Brain microvascular endothelial cell (primary cell): Measurements from ENCODE around the gene FRMPD4.

Source experiments
- DNase-seq: peaks from one replicate; pipeline ENCODE4 v3.0.0-alpha.2; 2020
- H3K27ac ChIP-seq: fragments of 250-450 bp; sonication (Bioruptor Pico); 2 replicates; pipeline ENCODE4 v1.5.1; 2020; ENCODE audit warnings: mild to moderate bottlenecking, moderate library complexity
- H3K27me3 ChIP-seq: fragments of 250-450 bp; sonication (Bioruptor Pico); replicated peaks from 2 replicates; pipeline ENCODE4 v1.5.1; 2020; ENCODE audit warnings: mild to moderate bottlenecking
- H3K36me3 ChIP-seq: fragments of 250-450 bp; sonication (Bioruptor Pico); replicated peaks from 2 replicates; pipeline ENCODE4 v1.5.1; 2020; ENCODE audit warnings: mild to moderate bottlenecking
- H3K4me3 ChIP-seq: 2 replicates; pipeline ENCODE4 v1.5.1; 2011; ENCODE audit warnings: low read depth, mild to moderate bottlenecking, control low read depth, low read length, moderate library complexity
- CTCF ChIP-seq: IDR thresholded peaks from 2 replicates; pipeline ENCODE4 v1.5.1; 2011; ENCODE audit warnings: low read depth, mild to moderate bottlenecking, moderate library complexity, low read length, control low read depth, inconsistent platforms; ENCODE audit errors: missing control alignments
- in situ Hi-C: cut with HindIII; loops from 2 replicates; pipeline ENCODE4 v1.10.0; 2017; ENCODE audit warnings: low sequenced_read_pairs, low pct_ligation_motif_present

FRMPD4 gene

DNA sequence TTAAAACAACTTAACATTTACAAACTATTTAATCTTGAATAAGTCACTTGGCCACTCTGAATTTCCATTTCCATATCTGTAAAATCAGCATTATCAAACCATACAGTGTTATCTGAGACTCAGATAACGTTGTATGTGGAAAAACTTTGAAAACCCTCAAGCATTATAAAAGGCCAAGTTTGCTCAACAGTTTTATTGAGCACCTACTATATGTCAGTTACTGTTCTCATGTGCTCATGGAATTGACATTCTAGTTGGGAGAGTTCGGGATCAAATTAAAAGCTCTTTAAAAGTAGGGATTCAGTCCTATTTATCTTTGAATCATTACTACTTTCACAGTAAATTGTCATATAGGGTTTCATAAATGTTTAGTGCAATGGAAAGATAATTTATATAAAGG lies 97.9 kb downstream of the FRMPD4 start:
- H3K36me3 ChIP-seq = no peaks in the 10 kb centered on the region
- H3K4me3 ChIP-seq = no peak overlapping the region
- TF ChIP-seq CTCF = no peak
- no peak for DNase-seq
- H3K27me3 ChIP-seq = no peaks in the 10 kb centered on the region
- H3K27ac ChIP-seq = no peak overlapping the region
- in situ Hi-C loops = no loop called here

DNA sequence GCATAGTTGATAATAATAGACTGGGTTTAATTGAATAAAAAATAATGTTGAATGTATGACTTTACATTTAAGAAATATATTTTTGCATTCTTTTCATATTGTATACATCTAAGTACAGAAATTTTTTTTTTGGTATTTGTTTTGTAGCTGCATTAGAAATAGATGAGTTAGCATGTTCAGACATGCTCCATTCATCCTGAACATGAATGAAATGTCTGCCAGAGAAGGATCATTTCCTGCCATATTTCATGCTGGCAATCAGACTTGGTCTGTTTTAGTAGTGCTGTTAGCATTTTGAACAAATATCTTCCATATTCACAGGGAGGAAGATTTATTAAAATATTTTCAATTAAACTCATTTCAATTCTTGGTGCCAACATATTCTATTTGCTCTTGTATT lies 98.9 kb downstream of the FRMPD4 start:
- Histone ChIP-seq H3K4me3 (no peak overlapping the region), H3K27ac (no peak overlapping the region), H3K36me3 (no peaks in the 10 kb centered on the region), H3K27me3 (no peaks in the 10 kb centered on the region)
- DNase-seq = no peak
- no peak for TF ChIP-seq CTCF
- in situ Hi-C loops = no loop called here

DNA sequence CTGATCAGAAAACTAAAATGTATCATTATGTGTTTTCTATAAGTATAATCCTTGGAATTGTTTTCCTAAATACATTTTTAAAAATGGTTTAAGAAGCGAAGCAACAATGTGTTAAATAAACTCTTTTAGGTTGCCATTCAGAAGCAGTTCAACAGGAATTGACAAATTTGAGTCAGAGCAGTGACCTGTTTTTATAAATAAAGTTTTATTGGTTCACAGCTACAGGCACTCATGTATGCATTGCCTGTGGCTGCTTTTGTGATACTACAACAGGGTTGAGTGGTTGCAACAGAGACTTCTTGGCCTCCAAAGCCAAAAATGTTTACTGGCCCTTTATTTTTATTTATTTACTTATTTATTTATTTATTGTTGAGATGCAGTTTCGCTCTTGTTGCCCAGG lies 99.5 kb downstream of the FRMPD4 start:
- Histone ChIP-seq H3K4me3 (no peak overlapping the region), H3K27ac (no peak overlapping the region), H3K36me3 (no peaks in the 10 kb centered on the region), H3K27me3 (no peaks in the 10 kb centered on the region)
- DNase-seq = no peak
- in situ Hi-C loops = no loop called here
- TF ChIP-seq CTCF = no peak

- in situ Hi-C loops = no loop called here
- Histone ChIP-seq H3K27ac (no peak overlapping the region), H3K36me3 (no peaks in the 10 kb centered on the region), H3K4me3 (no peak overlapping the region), H3K27me3 (no peaks in the 10 kb centered on the region)
- DNase-seq = no peak
- no peak for TF ChIP-seq CTCF
Measured at GRCh38 chrX:12239356-12240082, 101.2 kb downstream of the FRMPD4 start.

DNA sequence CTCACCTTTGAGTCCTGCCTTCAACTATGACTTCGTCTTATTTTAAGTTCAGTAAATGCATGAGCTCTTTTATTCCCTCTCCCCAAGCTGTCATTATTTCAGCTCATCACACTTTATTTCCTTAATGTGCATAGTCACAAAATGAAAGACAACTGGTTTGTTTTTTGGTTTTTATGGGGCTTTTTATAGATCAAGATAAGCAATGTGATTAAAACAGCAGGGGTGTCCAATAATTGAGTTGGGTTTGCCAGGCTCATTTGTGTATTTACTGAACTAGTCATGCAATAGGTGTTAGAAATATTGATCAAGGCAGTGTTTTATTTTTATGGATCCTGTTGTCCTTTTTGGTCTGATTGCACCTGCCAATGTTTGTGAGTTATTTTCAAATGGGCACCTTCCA lies 102.2 kb downstream of the FRMPD4 start:
- Histone ChIP-seq H3K27ac (no peak overlapping the region), H3K4me3 (no peak overlapping the region), H3K27me3 (no peaks in the 10 kb centered on the region), H3K36me3 (no peaks in the 10 kb centered on the region)
- in situ Hi-C loops = no loop called here
- DNase-seq = no peak
- TF ChIP-seq CTCF = no peak

- in situ Hi-C loops = no loop called here
- TF ChIP-seq CTCF = no peak
- no peaks in the 10 kb centered on the region for H3K27me3 ChIP-seq
- no peak overlapping the region for H3K27ac ChIP-seq
- no peak overlapping the region for H3K4me3 ChIP-seq
- DNase-seq = peak; percentile 5
- no peaks in the 10 kb centered on the region for H3K36me3 ChIP-seq
Measured at GRCh38 chrX:12241026-12241425, 102.8 kb downstream of the FRMPD4 start.
